H1 (cell line): Measurements from ENCODE around the gene SPG11. TPM values are rescaled to one million over a fixed set of nuclear protein-coding genes. Genes with fewer than 3 reads are reported as not detected.

ENCODE experiments used
- EGR1 ChIP-seq: IDR thresholded peaks from 2 replicates; pipeline ENCODE4 v1.6.1; 2011; ENCODE audit warnings: low read depth, low read length, borderline replicate concordance
- RNF2 ChIP-seq: fragments of 200-900, 300-1000 bp; sonication (generic); IDR thresholded peaks from 2 replicates; pipeline ENCODE4 v1.7.1; 2016; ENCODE audit warnings: borderline replicate concordance, low read depth, mild to moderate bottlenecking, antibody characterized with exemption, low read length; ENCODE audit not compliant: poor library complexity, severe bottlenecking; ENCODE audit errors: missing control alignments
- RXRA ChIP-seq: IDR thresholded peaks from 2 replicates; pipeline ENCODE4 v1.6.1; 2011; ENCODE audit warnings: low read depth, mild to moderate bottlenecking, low read length, moderate library complexity; ENCODE audit not compliant: insufficient read depth
- SRF ChIP-seq: IDR thresholded peaks from 2 replicates; pipeline ENCODE4 v1.6.1; 2011; ENCODE audit warnings: mild to moderate bottlenecking, low read depth, low read length, moderate library complexity
- TCF12 ChIP-seq: IDR thresholded peaks from 2 replicates; pipeline ENCODE4 v1.6.1; 2011; ENCODE audit warnings: low read depth, mild to moderate bottlenecking, low read length
- polyA plus RNA-seq, 7 experiments: library from polyadenylated mRNA; depleted of rRNA in 3 of 7; stranded (reverse) in 5 of 7; unstranded in 2 of 7; fragments of >200 nt in 5 of 7; fragments of 200-250 nt in 2 of 7; gene quantifications; 1 replicate in 5 of 7; 2 replicates in 1 of 7; 4 replicates in 1 of 7; pipeline versions ENCODE4 v1.2.1 to v1.2.3, GENCODE V29; 2011 to 2013; ENCODE audit warnings: missing spikeins in 2 of 7, mixed read lengths in 2 of 7
- total RNA-seq: library from RNA; stranded (reverse); fragmentation: NEBNext Ultra II Directional; extraction: Animal tissue kit (Norgen Biotek cat#: 25700); gene quantifications from 2 replicates; pipeline ENCODE4 v1.2.1, GENCODE V29; 2021
- TF ChIP-seq, protein P1 (sequence below): IDR thresholded peaks from 2 replicates; pipeline ENCODE4 v1.6.1; 2012; ENCODE audit warnings: inconsistent platforms

The SPG11 gene
- total and polyA plus RNA-seq, 2 of the 8 experiments (the other 6 are each of a cell fraction or from before 2014, with no cell fraction given): 37.1 to 38.6 TPM

DNA sequence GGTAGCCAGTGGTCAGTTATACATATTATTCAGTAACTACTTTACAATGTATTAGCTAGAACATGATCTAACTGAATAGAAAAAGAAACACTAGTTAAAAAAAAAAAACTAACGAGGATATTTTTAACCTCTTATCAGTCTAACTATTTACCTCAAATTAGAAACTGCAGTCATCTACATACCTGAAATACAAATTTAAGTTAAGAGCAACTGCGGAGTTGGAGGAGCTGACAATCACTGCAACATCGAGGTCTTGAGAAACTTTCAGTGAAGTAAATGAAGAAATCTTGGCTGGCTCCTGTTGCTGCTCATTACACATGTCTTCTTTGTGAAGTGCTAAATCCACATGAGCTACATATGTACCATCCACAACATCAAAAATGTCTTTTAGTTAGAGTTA lies 6.5 kb downstream of the SPG11 start (continued):
- TF ChIP-seq SRF: no peak
- no peak for TF ChIP-seq EGR1
- TF ChIP-seq TCF12: no peak
- no peak for TF ChIP-seq RXRA
- TF ChIP-seq, protein P1, sequence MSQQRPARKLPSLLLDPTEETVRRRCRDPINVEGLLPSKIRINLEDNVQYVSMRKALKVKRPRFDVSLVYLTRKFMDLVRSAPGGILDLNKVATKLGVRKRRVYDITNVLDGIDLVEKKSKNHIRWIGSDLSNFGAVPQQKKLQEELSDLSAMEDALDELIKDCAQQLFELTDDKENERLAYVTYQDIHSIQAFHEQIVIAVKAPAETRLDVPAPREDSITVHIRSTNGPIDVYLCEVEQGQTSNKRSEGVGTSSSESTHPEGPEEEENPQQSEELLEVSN: no peak
- no peak for TF ChIP-seq RNF2
